NB4 (cell line): ENCODE measurements around the gene NHEJ1.

ENCODE experiments used
- MYC ChIP-seq: IDR thresholded peaks from 2 replicates; pipeline ENCODE4 v1.6.1; 2011; ENCODE audit warnings: low read depth, low read length
- POLR2A ChIP-seq: IDR thresholded peaks from 2 replicates; pipeline ENCODE4 v1.6.1; 2011; ENCODE audit warnings: mild to moderate bottlenecking; ENCODE audit not compliant: insufficient read length; ENCODE audit errors: extremely low read depth
- TF ChIP-seq, protein P1 (sequence below): IDR thresholded peaks from one replicate; pipeline ENCODE4 v1.5.1; 2012; ENCODE audit warnings: low read depth, low read length
- TF ChIP-seq, protein P2 (sequence below): IDR thresholded peaks from 2 replicates; pipeline ENCODE4 v1.6.1; 2011; ENCODE audit warnings: low read depth, low read length

DNA sequence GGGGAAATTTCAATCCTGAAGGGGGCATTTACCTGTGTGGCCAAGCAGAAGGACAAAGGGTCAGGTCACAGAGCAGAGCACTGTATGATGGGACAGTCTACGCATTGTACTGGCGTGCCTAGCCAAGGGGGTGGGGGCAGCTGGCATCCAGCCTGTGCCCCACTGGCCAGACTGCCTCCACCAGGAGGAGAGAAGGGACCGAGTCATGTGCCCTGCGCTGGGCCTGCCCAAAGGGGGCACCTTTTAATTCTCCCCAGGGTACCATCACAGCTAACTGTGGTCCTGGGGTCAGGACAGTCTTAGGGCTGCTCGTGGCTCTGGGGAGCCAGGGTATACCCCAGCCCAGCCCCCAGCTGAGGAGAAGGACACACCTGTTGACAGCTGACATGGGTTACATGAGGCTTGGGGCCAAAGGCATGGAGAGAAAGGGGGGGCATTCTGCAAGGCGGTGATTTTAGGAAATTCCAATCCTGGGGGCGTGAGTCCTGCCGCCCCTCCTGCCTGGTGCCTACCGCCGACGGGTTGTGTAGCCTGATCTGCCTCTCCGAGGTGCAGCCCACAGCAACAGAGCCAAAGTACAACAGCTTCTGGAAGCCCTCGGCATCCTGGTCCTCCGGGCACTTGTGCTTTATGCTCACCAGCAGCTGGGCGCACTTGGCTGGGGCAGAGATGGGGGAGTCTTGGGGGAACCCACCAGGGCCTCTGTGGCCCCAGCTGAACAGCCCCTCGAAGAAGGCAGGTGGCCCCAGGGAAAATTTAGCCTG is 130.3 kb downstream of the NHEJ1 start:
- TF ChIP-seq, protein P1, sequence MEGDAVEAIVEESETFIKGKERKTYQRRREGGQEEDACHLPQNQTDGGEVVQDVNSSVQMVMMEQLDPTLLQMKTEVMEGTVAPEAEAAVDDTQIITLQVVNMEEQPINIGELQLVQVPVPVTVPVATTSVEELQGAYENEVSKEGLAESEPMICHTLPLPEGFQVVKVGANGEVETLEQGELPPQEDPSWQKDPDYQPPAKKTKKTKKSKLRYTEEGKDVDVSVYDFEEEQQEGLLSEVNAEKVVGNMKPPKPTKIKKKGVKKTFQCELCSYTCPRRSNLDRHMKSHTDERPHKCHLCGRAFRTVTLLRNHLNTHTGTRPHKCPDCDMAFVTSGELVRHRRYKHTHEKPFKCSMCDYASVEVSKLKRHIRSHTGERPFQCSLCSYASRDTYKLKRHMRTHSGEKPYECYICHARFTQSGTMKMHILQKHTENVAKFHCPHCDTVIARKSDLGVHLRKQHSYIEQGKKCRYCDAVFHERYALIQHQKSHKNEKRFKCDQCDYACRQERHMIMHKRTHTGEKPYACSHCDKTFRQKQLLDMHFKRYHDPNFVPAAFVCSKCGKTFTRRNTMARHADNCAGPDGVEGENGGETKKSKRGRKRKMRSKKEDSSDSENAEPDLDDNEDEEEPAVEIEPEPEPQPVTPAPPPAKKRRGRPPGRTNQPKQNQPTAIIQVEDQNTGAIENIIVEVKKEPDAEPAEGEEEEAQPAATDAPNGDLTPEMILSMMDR: no peak
- TF ChIP-seq, protein P2, sequence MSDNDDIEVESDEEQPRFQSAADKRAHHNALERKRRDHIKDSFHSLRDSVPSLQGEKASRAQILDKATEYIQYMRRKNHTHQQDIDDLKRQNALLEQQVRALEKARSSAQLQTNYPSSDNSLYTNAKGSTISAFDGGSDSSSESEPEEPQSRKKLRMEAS: no peak
- TF ChIP-seq POLR2A (no peak), MYC (no peak)
